Left ventricle myocardium superior (tissue), 1 donor: ENCODE results near the gene UCKL1. TPM values are rescaled to one million over a fixed set of nuclear protein-coding genes. Genes with fewer than 3 reads are reported as not detected.
A peak's percentile ranks its signal among the peaks of the same experiment; 100 is the strongest.

Experiments
- ATAC-seq: fragments of 200-7000 bp; cut with Tn5 transposase; one replicate; pipeline ENCODE4 v1.9.1; 2020; ENCODE audit warnings: mild to moderate bottlenecking, moderate library complexity
- DNase-seq: peaks from one replicate; pipeline ENCODE4 v3.0.0-alpha.2; 2020
- intact Hi-C: fragments of 100-400 bp; cut with micrococcal nuclease; formaldehyde crosslinking; loops from one replicate; pipeline ENCODE4 v1.11.0; 2022
- microRNA-seq: library from miRNA; unstranded; fragments of <30 nt; microRNA quantifications from one replicate; pipeline ENCODE4 v1.2.0, GENCODE V29; 2020; ENCODE audit warnings: borderline number of aligned reads
- total RNA-seq: library from RNA; stranded (reverse); fragmentation: NEBNext Ultra II Directional; extraction: Animal tissue kit (Norgen Biotek cat#: 25700); gene quantifications from one replicate; pipeline ENCODE4 v1.2.1, GENCODE V29; 2021
- donor health status: DM: no; HTN: yes; CAD: no; lungs with severe emphysema.

UCKL1 gene
- total RNA-seq, 1 donor from 2014 or later: 59.9 TPM

DNA sequence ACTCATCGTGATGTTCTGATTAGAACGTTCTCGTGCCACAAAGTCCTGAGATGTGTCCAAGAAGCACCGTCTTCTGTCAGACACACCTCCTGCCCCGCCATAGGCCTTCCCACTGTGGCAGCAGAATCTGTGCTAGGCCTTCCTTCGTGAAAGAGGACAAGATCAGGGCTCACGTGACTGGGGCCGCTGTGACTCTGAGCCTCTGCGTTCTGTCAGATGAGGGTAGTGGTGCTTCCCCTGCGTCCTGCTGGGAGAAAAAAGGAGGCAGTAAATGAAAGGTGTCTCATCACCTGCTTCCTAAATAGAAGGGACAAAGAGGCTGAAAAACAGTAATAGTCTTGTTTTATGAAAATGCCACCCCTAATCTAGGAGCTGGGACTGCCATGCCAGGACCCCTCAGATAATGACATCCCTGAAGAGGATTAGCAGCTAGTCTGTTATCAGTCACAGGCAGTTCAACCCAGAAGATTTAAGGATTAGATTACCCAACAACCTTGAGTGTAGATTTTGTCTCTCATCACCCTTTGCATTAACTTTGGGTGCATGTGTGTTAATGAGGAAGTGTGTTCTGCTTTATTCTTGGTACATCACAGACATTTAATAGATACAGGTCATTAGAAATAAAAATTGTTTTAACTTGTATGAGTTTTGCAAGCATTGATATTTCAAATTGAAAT, 57.2 kb downstream of the UCKL1 start:
- intact Hi-C loops: no loop called here
- ATAC-seq: no peak
- DNase-seq: peak; percentile 49

- intact Hi-C loops: no loop called here
- no peak for ATAC-seq
- no peak for DNase-seq
Observed at GRCh38 chr20:63897978-63898561, 58.1 kb downstream of the UCKL1 start.

DNA sequence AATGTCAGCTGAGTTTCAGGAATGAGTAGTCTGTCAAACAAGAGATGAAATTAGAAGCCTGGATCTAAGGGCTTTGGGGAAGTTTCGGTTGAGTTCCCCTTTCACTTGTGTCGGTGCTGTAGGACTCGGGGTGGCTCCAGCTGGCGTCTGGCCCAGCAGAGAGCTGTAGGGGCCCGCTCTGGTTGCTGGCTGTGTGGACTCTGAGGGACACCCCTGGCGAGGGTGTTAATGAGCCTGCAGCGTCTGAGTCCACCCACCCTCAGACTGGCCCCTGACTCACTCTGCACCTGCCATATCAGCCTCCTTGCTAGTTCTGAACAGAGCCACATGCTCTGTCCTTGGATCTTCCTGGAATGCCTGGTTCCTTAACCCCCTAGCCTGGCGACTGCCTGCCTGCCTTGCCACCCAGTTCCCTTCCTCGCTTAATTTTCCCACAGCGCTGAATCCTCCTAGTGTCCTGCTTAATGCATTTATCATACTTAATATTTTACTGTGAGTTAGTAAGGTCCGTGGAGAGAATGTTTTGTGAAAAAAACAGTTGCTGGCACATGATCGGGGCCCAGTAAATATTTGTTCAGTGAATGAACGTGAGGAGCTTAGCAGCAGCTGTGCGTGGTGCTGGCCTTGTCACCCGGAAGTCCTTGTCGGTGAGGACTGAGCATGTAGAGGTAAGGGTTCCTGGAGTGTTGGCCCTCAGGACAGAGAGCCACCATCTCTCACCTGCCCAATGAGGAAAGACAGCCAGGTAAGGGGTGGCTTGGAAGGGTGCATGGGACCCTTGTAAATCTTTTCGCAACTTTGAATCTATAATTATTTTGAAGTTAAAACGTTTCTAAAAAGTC, 59.7 kb downstream of the UCKL1 start:
- intact Hi-C loops: no loop called here
- ATAC-seq: peak; percentile 9
- peak; percentile 74 for DNase-seq

- ATAC-seq (no peak), DNase-seq (no peak)
- intact Hi-C loops: no loop called here
Observed at GRCh38 chr20:63895952-63896263, 60.3 kb downstream of the UCKL1 start.

DNA sequence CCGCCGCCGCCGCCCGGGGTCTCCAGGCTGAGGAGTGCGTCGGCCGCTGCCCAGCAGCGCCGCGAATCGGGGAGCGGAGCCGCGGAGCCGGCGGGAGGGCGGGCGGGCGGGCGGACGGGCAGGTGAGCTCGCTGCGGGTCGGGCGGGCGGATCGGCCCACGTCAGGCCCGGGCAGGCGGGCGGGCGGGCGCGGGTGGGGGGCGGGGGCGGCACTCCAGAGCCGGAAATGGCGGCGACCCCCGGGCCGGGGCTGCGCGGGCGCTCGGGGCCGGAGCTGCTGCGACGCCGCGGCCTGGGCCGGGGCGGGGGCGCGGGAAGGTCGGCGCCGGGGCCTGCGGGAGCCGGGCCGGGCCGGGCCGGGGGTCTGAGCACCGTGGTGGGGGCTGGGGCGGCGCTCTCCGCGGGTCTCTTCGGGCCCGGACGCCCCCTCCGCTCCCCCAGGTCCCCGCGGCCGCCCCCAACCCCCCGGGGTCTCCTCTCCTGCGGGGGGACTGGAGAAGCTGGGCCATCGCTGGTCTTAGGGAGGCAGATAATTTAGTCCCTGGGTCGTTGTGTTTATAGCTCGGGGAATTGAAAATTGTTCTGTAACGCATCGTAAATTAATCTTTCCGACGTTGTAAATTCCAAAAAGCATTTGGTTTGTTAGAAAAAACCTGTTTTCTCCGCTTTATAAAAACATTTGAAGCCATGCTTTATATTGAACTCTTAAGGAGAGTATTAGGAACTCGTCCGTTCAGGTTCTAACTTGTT, 60.8 kb downstream of the UCKL1 start:
- no peak for ATAC-seq
- intact Hi-C loops: no loop called here
- DNase-seq: no peak

- ATAC-seq: peak; percentile 95
- intact Hi-C loops: no loop called here
- peak; percentile 98 for DNase-seq
Observed at GRCh38 chr20:63894358-63895201, 61.6 kb downstream of the UCKL1 start, which contains the start of gene DNAJC5. DNAJC5 (plus strand) TSS chr20:63895126; CDS start chr20:63928346, 33,220 bp downstream.

GRCh38 chr20:63893999-63894357, 62.2 kb downstream of the UCKL1 start:
- no peak for ATAC-seq
- no peak for DNase-seq
- intact Hi-C loops: no loop called here

DNA sequence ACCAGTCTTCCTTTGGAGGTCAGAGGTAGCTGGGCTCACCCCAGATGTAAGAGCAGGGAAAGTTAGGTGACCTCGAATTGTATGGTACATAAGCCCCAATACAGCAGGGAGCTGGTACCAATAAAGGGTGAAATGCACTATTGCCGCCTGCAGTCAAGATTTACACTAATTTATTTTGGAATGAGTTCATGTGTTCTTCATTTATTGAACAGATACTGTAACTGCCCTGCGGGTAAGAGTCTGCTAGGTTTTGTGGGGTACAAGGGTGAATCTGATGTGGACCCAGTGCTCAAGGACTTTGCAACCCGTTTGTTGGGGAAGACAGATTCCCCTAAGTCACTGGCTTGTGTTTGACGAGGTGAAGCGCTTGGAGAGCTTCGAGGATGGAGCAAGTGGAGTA, 63.8 kb downstream of the UCKL1 start:
- ATAC-seq (no peak), DNase-seq (no peak)
- intact Hi-C loops: no loop called here

GRCh38 chr20:63891061-63892002, 64.9 kb downstream of the UCKL1 start:
- intact Hi-C loops: no loop called here
- DNase-seq (peak; percentile 41), ATAC-seq (no peak)

- intact Hi-C loops: no loop called here
- DNase-seq (no peak), ATAC-seq (no peak)
Observed at GRCh38 chr20:63890616-63891015, 65.6 kb downstream of the UCKL1 start.

GRCh38 chr20:63890201-63890576, 66.0 kb downstream of the UCKL1 start:
- ATAC-seq (no peak), DNase-seq (no peak)
- intact Hi-C loops: no loop called here

Small RNA genes within 50 kb of the gene (microRNA-seq; reads per million reads assigned to microRNA genes)
- gene MIR1914 (not detected), gene MIR647 (not detected), gene MIR941-1 (not detected), gene MIR941-2 (not detected), gene MIR941-3 (not detected), gene MIR941-4 (not detected), gene MIR941-5 (not detected)

Other genes starting within 250 kb of the UCKL1 start
- gene ARFRP1, start 248.4 kb downstream of the UCKL1 start, total RNA-seq: 46.5 TPM
- 16.2 TPM for gene ZGPAT, start 248.4 kb downstream of the UCKL1 start, total RNA-seq
- 2.7 TPM for gene LIME1, start 219.8 kb downstream of the UCKL1 start, total RNA-seq
- 104 TPM for gene SLC2A4RG, start 216.6 kb downstream of the UCKL1 start, total RNA-seq
- 13.1 TPM for gene ZBTB46, start 125.2 kb downstream of the UCKL1 start, total RNA-seq
- gene ABHD16B, start 94.9 kb downstream of the UCKL1 start, total RNA-seq: not detected
- gene TPD52L2, start 91.1 kb downstream of the UCKL1 start, total RNA-seq: 78.0 TPM
- 47.3 TPM for gene DNAJC5, start 61.3 kb downstream of the UCKL1 start, total RNA-seq
- 14.0 TPM for gene ZNF512B, start 13.5 kb upstream of the UCKL1 start, total RNA-seq
- 6.4 TPM for gene SAMD10, start 23.2 kb upstream of the UCKL1 start, total RNA-seq
- 50.6 TPM for gene PRPF6, start 24.7 kb upstream of the UCKL1 start, total RNA-seq
- 0.35 TPM for gene C20orf204, start 79.8 kb upstream of the UCKL1 start, total RNA-seq
- gene SOX18, start 93.2 kb upstream of the UCKL1 start, total RNA-seq: 36.8 TPM
- 35.6 TPM for gene TCEA2, start 106.8 kb upstream of the UCKL1 start, total RNA-seq
- 5.4 TPM for gene RGS19, start 123.1 kb upstream of the UCKL1 start, total RNA-seq
- gene OPRL1, start 123.7 kb upstream of the UCKL1 start, total RNA-seq: 0.27 TPM
- not detected for gene LKAAEAR1, start 128.0 kb upstream of the UCKL1 start, total RNA-seq
- not detected for gene NPBWR2, start 151.1 kb upstream of the UCKL1 start, total RNA-seq
- 0.20 TPM for gene MYT1, start 208.0 kb upstream of the UCKL1 start, total RNA-seq